GM03348 (cell line): Measurements from ENCODE around the gene RAD51B.
"Not testable (repeated sequence)": the region's sequence is repeated elsewhere in the genome, so short reads cannot be mapped to it uniquely, and the experiment has no call there.

Experiments
- DNase-seq: peaks from one replicate; pipeline ENCODE4 v3.0.0; 2012; ENCODE audit warnings: low spot score

RAD51B gene

DNA sequence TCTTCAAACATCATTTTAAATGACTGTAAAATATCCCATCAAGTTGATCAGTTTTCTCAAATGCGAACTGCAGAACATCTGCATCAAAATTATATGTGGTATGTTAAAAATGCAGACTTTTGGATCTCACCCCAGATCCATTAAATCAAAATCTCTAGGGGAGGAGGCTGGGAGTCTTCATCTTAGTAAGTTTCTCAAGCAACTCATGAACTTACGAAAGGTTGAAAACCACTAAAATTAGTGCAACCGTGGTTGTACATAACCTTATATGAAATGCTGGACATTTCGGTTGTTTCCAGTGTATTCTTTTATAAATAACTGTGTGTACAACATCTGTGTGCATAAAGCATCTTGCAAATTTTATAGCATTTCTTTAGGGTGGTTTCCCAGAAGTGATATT, 934.1 kb downstream of the RAD51B start:
- peak; percentile 76 for DNase-seq

DNA sequence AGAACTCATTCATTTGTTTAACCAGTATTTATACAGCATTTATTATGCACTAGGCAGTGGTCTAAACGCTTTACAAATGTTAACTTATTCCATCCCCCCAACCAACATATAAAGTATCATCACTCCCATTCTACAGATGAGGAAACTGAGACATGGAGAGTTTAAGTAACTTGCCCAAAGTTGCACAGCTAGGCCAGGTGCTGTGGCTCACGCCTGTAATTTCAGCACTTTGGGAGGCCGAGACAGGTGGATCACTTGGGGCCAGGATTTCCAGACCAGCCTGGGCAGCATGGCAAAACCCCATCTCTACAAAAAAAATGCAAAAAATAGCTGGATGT, 935.4 kb downstream of the RAD51B start:
- no peak for DNase-seq

DNA sequence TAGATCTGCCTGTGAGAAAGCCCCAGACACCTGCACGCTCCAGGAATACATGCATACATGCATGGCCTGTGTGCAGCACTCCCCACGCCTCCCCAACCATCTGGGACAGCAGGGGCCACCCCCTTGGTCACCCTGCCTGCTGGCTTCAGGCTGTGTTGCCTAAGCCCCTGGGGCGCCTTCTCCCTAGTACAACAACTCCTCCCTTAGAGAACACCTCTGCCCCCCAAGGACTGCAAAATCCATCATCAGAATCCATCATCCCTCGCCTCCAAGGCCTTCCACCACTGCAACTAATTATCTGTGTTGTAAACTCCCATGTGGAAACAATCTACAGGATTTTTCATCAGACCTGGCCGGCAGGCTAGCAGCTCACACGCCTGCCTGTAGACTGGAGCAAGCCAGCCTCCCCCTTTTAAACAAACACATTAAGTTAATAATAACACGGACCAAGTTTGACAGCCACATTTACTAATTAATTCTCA, 936.5 kb downstream of the RAD51B start:
- DNase-seq = peak; percentile 74

DNA sequence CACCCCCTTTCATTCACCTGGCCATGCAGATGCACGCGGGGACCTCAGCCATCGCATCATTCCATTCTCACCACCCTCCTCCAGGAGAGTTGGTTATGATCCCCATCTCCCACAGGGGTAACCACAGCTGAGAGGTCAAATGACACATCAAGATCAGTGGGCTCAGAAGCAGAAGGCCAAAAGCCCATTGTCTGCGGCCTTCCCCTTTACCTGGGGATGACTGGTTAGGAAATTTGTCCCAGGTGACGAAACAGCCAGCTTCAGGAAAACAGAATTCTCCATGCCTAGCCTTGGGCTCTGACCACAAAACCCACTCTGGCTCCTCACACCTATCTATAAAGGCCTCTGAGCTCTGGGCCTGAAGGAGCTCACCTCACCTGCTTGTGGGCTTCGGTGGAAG, 937.2 kb downstream of the RAD51B start:
- no peak for DNase-seq

DNA sequence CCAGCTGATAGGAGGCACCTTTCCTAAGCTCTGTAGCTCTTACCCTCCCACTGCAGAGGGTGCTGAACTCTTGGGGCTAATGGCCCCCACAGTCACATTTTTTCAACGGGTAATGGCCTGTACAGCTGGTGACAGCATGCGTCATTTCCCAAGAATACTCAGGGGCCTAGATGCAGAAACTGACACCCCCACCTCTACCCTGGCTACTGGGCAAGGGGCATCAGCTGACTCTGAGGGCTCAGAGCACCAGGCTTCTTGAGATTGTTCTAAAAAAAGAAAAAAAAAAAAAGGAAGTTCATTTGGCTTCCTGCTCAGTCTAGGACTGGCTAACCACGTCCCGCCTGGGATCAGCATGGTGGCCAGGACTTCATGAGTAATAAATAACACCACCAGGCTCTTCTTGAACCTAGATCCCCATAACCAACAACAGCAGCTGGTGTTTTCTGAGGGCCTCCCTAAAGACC, 938.1 kb downstream of the RAD51B start:
- DNase-seq = peak; percentile 47

DNA sequence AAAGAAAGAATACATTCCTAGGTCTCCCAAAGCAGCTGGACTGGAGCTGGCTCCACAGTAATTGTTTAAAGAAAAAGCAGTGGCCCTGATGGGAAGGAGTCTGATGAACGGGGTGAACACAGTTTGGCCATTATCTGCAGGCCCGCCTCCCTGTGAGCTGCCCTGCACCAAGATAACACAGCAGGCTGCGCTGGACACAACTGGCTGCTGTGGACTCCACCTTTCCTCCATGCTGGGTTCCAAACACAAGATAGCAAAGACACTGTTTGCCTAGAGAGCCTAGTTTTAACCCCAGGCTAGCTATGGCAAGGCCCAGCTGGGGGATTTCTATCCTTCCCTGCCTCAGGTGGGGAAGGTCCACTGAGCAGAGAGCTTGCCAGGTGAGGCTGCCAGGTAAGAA, 938.7 kb downstream of the RAD51B start:
- no peak for DNase-seq

DNA sequence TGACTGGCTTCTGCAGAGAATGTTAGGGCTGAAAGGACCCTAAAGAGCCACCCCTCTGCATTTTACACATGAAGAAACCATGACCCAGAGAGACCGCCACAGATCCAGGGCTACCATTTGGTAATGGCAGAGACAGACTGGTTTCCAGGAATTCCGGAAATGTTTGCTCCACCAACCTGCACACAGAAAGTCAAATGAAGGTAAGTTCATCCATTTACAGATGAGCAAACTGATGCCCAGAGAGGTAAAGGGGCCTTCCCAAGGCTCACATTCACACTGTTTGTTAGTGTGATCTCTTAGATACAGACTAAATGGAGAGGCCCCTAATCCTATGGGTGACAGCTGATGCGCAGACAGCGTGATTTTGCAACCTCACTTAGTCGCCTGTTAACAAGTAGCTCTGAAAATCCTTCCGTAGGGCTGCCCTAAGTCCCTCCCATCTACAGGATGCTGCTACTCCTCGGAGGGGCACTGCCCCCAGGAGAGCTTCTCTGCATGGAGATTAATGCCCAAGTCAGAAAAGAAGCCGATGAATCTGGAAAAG, 939.5 kb downstream of the RAD51B start:
- no peak for DNase-seq

DNA sequence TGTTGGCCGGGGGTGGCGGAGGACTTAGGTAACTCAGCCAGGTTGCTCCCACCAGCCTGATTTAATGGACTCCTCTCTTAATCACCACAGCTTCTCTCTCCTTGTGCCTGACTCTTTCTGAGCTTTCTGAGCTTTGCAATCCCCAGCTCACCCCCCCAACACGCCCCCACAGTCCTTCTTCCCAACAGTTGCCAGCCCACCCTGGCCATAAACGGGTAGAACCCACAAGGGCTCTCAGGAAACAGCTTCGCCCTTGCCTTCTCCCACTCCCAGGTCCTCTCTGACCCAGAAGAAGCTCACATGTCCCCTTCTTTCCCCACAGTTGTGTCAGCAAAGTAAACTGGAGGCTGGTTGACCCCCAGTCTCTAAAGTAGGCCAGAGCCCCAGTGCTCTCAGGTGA, 940.4 kb downstream of the RAD51B start:
- DNase-seq = no peak

DNA sequence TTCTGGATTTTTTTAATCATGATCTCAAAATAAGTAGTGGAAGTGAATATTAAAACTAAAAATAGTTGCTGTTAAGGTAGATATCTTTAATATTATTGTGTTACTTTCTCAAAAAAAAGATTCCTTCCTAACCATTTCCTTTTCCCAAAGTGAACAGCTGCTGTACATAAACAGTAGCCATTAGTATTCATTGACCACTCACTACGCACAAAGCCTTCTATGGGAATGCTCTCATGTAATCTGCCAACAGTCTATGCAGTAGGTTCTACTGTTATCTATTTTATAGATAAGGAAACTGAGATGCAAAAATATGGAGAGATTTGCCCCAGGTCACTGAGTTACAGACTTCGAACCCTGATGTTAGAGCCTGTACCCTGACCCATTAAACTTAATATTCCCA, 941.2 kb downstream of the RAD51B start:
- no peak for DNase-seq

DNA sequence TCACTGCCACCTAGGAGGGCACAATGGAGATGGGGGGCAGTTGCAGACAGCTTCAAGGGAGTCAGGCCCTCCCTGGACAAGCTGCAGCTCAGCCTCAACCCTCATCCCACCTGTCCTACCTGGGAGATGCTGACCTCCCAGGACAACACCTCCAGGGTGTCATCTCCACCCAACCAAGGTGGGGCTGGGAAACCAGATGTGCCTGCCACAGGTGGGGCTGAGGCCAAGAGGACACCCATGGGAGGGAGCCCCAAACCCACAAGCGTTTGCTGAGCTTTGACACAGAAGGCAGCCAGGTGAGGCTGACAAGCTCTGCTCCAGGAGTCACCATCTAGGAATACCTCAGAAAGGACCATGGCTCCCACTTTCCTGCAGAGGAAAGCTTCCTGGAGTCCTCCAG, 941.8 kb downstream of the RAD51B start:
- DNase-seq = no peak

DNA sequence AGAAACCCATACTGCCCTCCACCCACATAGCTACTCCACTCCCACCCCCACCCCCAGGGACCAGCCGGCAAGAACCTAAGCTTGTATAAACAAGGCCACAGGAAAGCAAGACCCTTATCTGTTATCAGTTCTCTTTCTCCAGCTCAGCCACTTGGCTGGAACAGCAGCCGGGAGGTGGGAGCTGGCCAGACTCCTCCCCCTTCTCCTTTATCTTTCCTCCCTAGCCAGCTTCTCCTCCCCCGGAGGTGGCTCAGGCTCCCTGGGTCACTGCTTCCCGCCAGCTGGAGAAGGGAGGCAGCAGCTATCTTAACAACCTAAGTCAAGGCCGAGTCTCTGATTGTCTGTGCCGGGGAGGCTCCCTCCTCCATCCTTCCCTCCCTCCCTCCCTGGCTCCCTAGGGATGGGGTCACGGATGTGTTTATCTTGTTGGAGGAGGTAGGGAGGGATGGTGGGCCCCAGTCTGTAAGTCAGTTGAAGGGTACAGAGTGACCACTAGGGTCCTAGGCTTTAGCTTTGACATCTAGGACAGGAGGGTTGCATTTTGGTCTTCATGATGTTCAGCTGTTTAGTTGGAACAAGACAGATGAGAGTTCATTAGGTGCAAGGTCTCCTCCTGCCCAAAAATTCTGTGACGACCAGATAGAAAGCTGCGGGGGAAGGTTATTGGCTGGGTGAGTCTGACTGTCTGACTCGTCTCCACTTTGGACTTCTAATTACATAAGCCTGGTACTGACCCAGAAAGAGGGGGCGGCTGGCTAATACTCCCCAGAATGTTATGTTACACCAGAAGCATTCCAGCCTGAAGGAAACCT, 943.6 kb downstream of the RAD51B start:
- peak; percentile 87 for DNase-seq

DNA sequence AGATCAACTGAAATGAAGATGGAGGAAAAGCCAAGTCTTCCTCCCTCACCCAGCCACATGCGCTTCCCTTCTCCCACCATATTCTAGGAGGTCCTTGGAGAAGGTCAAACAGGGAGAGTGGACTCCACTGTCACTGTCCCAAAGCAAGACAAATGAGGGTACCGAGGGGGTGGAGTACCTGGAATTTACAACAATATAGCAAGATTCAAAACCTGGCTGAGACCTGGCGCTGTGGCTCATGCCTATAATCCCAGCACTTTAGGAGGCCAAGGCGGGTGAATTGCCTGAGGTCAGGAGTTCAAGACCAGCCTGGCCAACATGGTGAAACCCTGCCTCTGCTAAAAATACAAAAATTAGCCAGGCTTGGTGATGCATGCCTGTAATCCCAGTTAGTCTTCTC, 944.3 kb downstream of the RAD51B start:
- DNase-seq = not testable (repeated sequence)

DNA sequence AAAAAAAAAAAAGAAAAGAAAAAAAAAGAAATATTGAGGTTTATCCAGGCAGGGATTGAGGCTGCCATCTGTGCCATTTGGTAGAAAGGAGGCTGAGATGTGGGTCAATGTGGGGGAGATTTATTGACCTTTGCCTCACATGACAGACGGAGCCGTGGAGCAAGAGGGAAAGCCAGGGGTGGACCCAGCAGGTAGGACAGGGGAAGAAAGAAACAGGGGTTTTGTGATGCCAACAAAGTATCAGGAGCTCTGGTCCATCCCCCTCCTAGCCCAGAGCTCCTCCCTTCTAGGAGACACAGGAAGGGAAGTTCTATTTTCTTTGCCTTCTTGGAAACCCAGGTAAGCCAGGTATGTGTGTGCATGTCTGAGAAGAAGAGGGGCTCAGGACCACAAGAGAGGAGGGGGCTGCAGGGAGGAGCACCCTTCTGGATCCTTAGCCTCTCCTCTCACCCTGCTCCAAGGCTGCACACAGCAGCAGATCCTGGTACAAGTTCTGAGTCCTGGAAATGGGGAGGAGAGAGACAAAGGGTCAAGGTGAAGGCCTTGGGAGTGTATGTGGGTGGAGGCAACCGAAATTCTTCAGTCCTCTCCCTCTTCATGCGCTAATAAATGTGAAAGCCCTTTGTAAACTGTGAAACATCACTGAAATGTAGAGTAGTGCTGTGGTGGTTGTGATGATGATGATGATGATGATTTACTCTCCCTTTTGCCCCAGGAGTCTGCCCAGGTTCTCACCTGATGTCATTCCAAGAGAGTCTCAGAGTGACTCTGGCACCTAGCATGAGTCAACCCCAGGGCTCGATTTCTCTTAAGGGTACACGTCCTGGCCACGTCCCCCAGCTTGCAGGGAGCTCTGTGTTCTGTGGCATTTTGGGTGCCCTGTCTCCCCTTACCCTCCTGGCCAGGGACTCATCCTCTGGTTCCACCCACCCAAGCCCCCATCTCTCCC, 947.0 kb downstream of the RAD51B start:
- no peak for DNase-seq

DNA sequence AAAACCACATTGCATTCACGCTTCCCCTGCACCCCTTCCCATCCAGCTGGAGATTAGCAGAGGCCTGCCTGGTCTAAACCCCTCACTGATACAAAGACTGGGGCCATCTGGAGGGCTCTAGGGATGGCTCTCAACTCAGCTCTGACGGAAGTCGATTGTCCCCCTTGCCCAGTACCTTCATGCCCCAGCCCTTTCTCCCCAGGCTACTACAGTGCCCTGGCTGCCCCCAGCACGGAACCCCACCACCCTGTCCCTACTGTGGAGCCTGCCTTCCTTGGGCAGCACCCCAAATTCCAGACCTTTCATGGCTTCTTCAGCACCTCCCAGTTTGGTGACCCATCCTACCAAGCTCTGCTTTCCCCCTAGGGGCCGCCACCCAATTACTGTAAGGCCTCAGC, 947.7 kb downstream of the RAD51B start:
- no peak for DNase-seq

DNA sequence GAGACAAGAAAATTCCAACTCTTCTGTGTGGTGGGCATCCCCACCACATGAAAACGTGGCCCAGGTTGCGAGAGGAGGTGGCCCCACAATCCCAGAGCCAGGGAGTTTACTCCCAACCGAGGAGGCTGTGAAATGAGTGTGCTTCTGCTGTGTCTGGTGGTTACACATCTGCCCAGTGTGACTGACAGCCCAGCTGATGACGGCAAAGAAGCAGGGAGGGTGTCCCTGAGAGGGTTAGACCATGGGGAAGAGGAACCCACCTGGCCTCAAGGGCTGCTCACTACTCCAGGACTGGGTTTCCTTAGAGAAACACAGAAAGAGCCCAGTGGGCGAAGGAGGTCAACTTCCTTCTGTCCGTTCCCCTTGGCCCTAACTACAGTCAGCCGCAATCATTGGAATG, 948.7 kb downstream of the RAD51B start:
- DNase-seq = no peak

DNA sequence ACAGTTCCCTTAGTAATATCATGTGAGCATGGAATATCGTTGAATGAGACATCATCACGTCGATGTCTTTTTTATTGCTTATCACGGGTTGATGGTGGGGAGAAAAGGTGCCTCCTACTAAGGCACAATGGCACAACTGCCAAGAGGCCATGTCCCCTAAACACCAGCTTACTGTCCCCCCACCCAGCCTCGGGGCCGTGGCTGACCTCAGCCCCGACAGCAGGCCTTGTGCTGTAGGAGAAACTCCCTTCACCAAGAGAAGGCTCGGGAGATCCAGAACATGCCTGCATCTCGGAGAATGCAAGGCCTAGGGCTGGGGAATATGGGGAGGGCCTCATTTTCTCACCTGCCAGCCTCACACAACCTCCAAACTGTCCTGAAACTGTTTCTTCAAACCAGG, 950.5 kb downstream of the RAD51B start:
- no peak for DNase-seq

DNA sequence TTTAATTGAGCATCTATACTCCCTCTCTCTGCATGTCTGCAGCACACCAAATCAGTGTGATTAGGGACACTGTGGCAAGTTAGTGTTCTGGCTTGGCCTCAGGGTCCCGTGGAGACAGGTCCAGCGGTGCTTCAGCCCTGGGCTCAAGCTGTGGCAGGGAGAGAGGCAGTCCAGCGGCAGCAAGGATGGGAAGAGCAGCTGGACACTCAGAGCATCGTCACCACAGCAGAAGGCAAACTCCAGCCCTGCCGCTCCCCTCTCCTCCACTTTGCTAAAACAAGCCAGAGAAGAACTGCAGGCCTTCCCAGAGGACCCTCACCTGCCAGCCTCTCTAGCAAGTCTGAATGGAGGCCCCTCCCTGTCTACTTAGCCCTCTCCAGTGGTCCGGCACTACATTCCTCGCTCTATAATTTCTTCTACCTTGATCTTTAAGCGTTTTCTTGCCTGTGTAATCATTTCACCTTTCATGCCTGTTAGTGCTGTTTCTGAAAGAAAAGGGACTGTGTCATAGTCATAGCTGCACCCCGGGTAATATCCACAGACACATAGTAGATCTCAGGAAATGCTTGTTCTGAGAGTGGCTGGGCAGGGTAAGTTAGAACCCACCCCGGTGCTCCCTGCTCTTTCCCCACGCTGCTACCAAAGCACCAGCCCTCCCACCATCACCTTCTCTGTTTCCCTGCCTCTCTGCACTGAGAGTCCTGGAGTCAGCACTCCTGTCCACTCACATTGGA, 951.1 kb downstream of the RAD51B start:
- no peak for DNase-seq

DNA sequence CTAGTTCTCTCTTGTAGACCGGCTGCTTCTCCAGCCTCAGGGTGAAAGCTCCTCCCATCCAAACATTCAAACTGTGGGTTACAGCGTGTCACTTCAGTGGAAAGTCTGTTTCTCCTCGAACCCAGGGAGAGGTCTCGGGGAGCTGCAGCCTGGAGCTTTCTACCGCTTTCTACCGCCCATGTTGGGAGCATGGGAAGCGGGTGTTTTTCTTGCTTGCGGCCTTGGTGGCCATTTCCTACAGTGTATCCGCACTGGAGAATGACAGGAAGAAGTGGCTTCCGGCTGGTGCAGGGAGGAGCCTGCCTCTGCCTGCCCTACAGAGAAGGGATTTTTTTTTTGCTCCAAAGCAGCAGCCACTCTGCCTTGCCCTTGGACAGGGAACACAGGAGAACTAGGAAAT, 952.1 kb downstream of the RAD51B start:
- no peak for DNase-seq

DNA sequence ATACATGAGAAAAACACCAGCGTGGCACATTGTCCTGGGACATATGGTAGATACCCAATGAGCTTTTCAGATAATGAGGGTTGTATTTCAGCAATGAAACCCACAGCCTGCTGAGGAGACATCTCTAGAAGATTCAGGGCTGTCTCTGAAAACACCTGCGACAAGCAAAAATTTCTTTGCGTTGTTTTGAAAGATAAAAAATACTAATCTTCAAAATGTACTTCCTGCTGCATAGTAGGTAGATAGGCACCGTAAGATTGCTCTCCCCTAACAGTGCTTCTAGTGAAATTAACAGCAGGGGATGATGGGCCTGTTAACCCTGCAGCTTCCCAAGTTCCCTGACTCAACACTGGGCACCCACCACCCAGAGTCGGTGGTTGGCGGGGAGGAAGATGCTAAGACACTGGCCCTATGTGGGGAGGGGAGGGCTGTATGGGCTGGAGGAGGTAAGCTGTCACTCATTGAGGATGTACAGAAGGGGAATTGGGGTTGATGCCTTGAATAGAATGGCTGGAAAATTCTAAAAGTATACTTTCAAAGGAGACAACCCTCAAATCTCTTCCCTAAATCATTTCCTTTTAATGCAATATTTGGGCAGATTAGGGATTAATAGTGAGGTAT, 953.3 kb downstream of the RAD51B start:
- DNase-seq = no peak

DNA sequence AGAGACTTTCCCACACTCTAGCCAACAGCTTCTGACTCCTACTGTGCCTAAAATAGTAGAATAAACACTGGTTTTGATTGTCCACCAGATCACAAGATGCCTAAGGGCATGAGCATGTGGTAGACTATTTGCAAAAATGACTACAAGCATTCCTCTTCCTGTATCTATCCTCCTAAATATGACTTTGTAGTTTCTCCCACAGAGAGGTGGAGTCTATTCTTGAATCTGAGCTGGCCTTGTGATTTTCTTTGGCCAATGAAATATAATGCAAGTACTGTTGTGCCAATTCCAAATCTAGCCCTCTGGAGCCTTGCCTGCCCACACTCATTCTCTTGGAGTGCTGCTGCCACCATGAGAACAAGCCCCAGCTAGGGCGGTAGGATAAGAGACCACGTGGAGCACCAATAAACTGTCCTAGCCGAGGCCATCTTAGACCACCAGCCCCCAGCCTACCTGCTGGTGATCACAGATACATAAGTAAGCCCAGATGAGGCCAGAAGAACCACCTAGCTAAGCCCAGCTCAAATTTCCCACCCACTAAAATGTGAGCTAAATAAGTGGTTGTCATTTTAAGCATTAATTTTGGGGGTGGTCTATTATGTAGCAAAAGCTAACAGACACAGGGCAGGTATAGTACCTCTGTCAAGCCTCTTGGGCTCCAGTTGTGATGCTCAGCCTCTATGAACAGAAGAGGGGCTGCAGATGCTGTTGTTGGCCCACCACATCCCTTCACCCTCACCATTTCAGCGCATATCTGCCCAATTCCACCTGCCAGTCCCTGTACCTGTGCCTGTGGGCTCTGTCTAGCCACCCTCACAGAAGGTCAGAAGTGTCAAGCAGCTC, 955.4 kb downstream of the RAD51B start:
- DNase-seq = peak; percentile 56
